Measurements from ENCODE around the gene NFE2L1. TPM values are rescaled to one million over a fixed set of nuclear protein-coding genes. Genes with fewer than 3 reads are reported as not detected.
A peak's percentile ranks its signal among the peaks of the same experiment; 100 is the strongest.

Gene NFE2L1
- polyA plus RNA-seq, 10 donors = 192 to 305 (median 259) TPM

- peak; percentile 86 to 95 (median 87) for DNase-seq
These were observed 59.2 kb downstream of the NFE2L1 start, which contains the start of gene SNX11 for GRCh38 chr17:48107137-48108055. Gene SNX11, plus strand, starts transcription at chr17:48107766. Its CDS starts 4,278 bp downstream, at chr17:48112044.

GRCh38 chr17:48110761-48111160 is 62.6 kb downstream of the NFE2L1 start:
- DNase-seq = no peak

Other genes starting within 250 kb of the NFE2L1 start
- 10 to 100 TPM in 5 of 10 donors, 1 to 10 TPM in 5; 7.2 to 16.5 (median 10.0) TPM for gene OSBPL7, start 226.6 kb upstream of the NFE2L1 start, polyA plus RNA-seq (ENCODE audit: insufficient read length in 10 of 10)
- 10 to 100 TPM; 42.9 to 58.5 (median 52.7) TPM for gene MRPL10, start 216.8 kb upstream of the NFE2L1 start, polyA plus RNA-seq (ENCODE audit: insufficient read length in 10 of 10)
- gene LRRC46, start 216.7 kb upstream of the NFE2L1 start, polyA plus RNA-seq (ENCODE audit: insufficient read length in 10 of 10) = 1 to 10 TPM in 3 of 10 donors, under 1 TPM in 7; 0.49 to 1.4 (median 0.88) TPM
- 10 to 100 TPM; 15.2 to 36.0 (median 21.0) TPM for gene SCRN2, start 207.1 kb upstream of the NFE2L1 start, polyA plus RNA-seq (ENCODE audit: insufficient read length in 10 of 10)
- 1 to 10 TPM in 8 of 10 donors, under 1 TPM in 2; 0.77 to 4.0 (median 1.4) TPM for gene SP6, start 197.2 kb upstream of the NFE2L1 start, polyA plus RNA-seq (ENCODE audit: insufficient read length in 10 of 10)
- gene SP2, start 152.1 kb upstream of the NFE2L1 start, polyA plus RNA-seq (ENCODE audit: insufficient read length in 10 of 10) = 10 to 100 TPM; 12.3 to 18.3 (median 14.7) TPM
- 10 to 100 TPM in 3 of 10 donors, 1 to 10 TPM in 7; 7.6 to 13.7 (median 9.3) TPM for gene PNPO, start 106.8 kb upstream of the NFE2L1 start, polyA plus RNA-seq (ENCODE audit: insufficient read length in 10 of 10)
- under 1 TPM in 5 of 10 donors, not detected in 5; 0.14 to 0.42 (median 0.26) TPM for gene PRR15L, start 90.5 kb upstream of the NFE2L1 start, polyA plus RNA-seq (ENCODE audit: insufficient read length in 10 of 10)
- gene CDK5RAP3, start 77.2 kb upstream of the NFE2L1 start, polyA plus RNA-seq (ENCODE audit: insufficient read length in 10 of 10) = 100 to 1,000 TPM in 1 of 10 donors, 10 to 100 TPM in 9; 55.6 to 131 (median 75.1) TPM
- gene COPZ2, start 10.6 kb upstream of the NFE2L1 start, polyA plus RNA-seq (ENCODE audit: insufficient read length in 10 of 10) = 10 to 100 TPM; 39.5 to 66.4 (median 45.7) TPM
- 100 to 1,000 TPM in 1 of 10 donors, 10 to 100 TPM in 9; 75.5 to 124 (median 86.6) TPM for gene CBX1, start 53.1 kb downstream of the NFE2L1 start, polyA plus RNA-seq (ENCODE audit: insufficient read length in 10 of 10)
- gene SNX11, start 59.4 kb downstream of the NFE2L1 start, polyA plus RNA-seq (ENCODE audit: insufficient read length in 10 of 10) = 10 to 100 TPM in 9 of 10 donors, 1 to 10 TPM in 1; 9.0 to 11.7 (median 11.0) TPM